SK-N-SH treated with all-trans-retinoic acid at 6 μM for 48 hours (cell line): Measurements from ENCODE around the gene A1BG.

Experiments used
- CSDC2 ChIP-seq: fragments of 250-450 bp; sonication (Bioruptor Pico); IDR thresholded peaks from 2 replicates; pipeline ENCODE4 v1.5.0; 2020; ENCODE audit warnings: mild to moderate bottlenecking, moderate library complexity
- ESRRG ChIP-seq: fragments of 250-450 bp; sonication (Bioruptor Pico); IDR thresholded peaks from 2 replicates; pipeline ENCODE4 v1.6.1; 2021; ENCODE audit warnings: mild to moderate bottlenecking
- PPARA ChIP-seq: fragments of 250-450 bp; sonication (Bioruptor Pico); IDR thresholded peaks from 2 replicates; pipeline ENCODE4 v1.5.0; 2020; ENCODE audit warnings: mild to moderate bottlenecking, borderline replicate concordance
- TOX ChIP-seq: fragments of 250-450 bp; sonication (Bioruptor Pico); IDR thresholded peaks from 2 replicates; pipeline ENCODE4 v1.8.0; 2021; ENCODE audit warnings: mild to moderate bottlenecking, moderate library complexity, borderline replicate concordance
- ZC3H10 ChIP-seq: fragments of 250-450 bp; sonication (Bioruptor Pico); IDR thresholded peaks from 2 replicates; pipeline ENCODE4 v1.5.1; 2021; ENCODE audit warnings: mild to moderate bottlenecking, moderate library complexity
- TF ChIP-seq, protein P1 (sequence below): fragments of 250-450 bp; sonication (Bioruptor Pico); IDR thresholded peaks from 2 replicates; pipeline ENCODE4 v1.5.1; 2020; ENCODE audit warnings: low read depth, mild to moderate bottlenecking, moderate library complexity
- TF ChIP-seq, protein P2 (sequence below): fragments of 250-450 bp; sonication (Bioruptor Pico); IDR thresholded peaks from 2 replicates; pipeline ENCODE4 v1.8.0; 2020; ENCODE audit warnings: mild to moderate bottlenecking, moderate library complexity, borderline replicate concordance
- TF ChIP-seq, protein P3 (sequence below): fragments of 250-450 bp; sonication (Bioruptor Pico); IDR thresholded peaks from 2 replicates; pipeline ENCODE4 v1.5.1; 2021; ENCODE audit warnings: mild to moderate bottlenecking, moderate library complexity

DNA sequence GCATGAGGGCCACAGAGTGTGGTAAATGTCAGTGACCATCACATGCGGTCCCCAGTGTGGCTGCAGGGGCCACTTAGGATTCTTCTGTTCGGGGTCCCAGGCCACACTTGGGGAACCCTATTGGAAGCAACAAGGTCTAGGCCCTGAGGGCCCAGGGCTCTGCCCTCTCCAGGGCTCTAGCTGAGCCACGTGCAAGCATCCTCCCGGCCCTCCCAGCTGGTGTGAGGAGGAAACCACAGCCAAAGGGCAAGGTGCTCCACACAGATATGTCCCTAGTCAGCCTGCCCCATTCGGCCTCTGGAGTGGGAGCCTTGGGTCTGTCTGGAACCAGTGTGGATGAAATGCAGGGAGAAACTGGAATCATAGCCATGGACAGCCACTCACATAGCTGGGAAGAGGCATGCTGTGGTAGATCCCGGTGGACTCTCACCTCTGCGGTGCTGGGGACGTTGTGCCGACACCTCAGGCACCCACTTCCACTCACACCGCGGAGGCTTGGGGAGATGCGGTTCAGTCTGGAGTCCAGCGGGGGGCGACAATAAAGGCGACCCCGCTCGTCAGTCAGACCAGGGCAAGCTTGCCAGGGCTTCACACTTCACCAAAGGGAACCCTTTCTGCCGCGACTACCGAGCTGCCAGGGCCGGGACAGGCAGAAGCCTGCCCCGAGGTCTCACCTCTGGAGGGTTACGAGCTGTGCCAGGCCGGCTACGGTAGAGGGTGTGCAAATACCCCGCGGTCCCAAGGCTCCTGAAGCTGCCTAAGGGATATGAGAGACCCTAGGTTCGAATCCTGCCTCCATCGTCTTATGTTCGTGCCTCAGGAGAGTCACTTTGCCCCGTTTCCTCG lies 13.5 kb upstream of the A1BG start:
- TF ChIP-seq, protein P1, sequence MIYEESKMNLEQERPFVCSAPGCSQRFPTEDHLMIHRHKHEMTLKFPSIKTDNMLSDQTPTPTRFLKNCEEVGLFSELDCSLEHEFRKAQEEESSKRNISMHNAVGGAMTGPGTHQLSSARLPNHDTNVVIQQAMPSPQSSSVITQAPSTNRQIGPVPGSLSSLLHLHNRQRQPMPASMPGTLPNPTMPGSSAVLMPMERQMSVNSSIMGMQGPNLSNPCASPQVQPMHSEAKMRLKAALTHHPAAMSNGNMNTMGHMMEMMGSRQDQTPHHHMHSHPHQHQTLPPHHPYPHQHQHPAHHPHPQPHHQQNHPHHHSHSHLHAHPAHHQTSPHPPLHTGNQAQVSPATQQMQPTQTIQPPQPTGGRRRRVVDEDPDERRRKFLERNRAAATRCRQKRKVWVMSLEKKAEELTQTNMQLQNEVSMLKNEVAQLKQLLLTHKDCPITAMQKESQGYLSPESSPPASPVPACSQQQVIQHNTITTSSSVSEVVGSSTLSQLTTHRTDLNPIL (CRISPR knock-in tag), result no peak
- TF ChIP-seq CSDC2, result no peak
- no peak for TF ChIP-seq ZC3H10 (CRISPR knock-in tag)
- TF ChIP-seq PPARA (CRISPR knock-in tag), result no peak
- no peak for TF ChIP-seq TOX (CRISPR knock-in tag)
- TF ChIP-seq, protein P2, sequence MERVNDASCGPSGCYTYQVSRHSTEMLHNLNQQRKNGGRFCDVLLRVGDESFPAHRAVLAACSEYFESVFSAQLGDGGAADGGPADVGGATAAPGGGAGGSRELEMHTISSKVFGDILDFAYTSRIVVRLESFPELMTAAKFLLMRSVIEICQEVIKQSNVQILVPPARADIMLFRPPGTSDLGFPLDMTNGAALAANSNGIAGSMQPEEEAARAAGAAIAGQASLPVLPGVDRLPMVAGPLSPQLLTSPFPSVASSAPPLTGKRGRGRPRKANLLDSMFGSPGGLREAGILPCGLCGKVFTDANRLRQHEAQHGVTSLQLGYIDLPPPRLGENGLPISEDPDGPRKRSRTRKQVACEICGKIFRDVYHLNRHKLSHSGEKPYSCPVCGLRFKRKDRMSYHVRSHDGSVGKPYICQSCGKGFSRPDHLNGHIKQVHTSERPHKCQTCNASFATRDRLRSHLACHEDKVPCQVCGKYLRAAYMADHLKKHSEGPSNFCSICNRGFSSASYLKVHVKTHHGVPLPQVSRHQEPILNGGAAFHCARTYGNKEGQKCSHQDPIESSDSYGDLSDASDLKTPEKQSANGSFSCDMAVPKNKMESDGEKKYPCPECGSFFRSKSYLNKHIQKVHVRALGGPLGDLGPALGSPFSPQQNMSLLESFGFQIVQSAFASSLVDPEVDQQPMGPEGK (CRISPR knock-in tag), result no peak
- TF ChIP-seq, protein P3, sequence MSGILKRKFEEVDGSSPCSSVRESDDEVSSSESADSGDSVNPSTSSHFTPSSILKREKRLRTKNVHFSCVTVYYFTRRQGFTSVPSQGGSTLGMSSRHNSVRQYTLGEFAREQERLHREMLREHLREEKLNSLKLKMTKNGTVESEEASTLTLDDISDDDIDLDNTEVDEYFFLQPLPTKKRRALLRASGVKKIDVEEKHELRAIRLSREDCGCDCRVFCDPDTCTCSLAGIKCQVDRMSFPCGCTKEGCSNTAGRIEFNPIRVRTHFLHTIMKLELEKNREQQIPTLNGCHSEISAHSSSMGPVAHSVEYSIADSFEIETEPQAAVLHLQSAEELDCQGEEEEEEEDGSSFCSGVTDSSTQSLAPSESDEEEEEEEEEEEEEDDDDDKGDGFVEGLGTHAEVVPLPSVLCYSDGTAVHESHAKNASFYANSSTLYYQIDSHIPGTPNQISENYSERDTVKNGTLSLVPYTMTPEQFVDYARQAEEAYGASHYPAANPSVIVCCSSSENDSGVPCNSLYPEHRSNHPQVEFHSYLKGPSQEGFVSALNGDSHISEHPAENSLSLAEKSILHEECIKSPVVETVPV (CRISPR knock-in tag), result no peak
- no peak for TF ChIP-seq ESRRG
